ENCODE measurements around the gene LCN12. TPM values are rescaled to one million over a fixed set of nuclear protein-coding genes. Genes with fewer than 3 reads are reported as not detected.
A peak's percentile ranks its signal among the peaks of the same experiment; 100 is the strongest.

The LCN12 gene
- total RNA-seq, 1 experiment from 2014 or later: 2.1 TPM

DNA sequence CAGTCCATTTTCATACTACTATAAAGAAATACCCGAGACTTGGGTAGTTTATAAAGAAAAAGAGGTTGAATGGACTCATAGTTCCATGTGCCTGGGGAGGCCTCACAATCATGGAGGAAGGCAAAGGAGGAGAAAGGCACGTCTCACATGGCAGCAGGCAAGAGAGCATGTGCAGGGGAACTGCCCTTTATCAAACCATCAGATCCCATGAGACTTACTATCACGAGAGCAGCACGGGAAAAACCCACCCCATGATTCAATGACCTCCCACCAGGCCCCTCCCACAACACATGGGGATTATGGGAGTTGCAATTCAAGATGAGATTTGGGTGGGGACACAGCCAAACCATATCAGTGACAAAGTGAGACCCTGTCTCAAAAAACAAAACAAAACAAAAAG is 45.8 kb upstream of the LCN12 start:
- Mint-ChIP-seq H3K9me3 (no peaks in the 10 kb centered on the region), H3K4me3 (no peak overlapping the region), H3K36me3 (ENCODE audit: insufficient read depth in 1 of 3, low read depth in 3 of 3) (peaks cover 21 to 84% (median 69%) of the 10 kb centered on the region in 3 experiments), H3K4me1 (no peaks in the 10 kb centered on the region), H3K27ac (peak overlapping the region in 1 of 3 experiments; percentile 59; a peak in 2 of 7 replicates), H3K27me3 (ENCODE audit: low read depth) (no peaks in the 10 kb centered on the region)
- Histone ChIP-seq H3K56ac (ENCODE audit: insufficient read length, low read depth, low read length) (no peak overlapping the region), H4K91ac (ENCODE audit: insufficient read length, low read depth, low read length) (no peak overlapping the region), H3K4ac (ENCODE audit: low read depth, low read length) (no peak overlapping the region), H2BK5ac (ENCODE audit: insufficient read length, low read length) (no peak overlapping the region), H4K8ac (replicated peaks; ENCODE audit: insufficient read length, low read depth, low read length) (no peak overlapping the region), H3K9ac (ENCODE audit: extremely low read depth, insufficient read length, low read length) (no peak overlapping the region), H2AFZ (ENCODE audit: low read length) (no peak overlapping the region), H2BK15ac (ENCODE audit: low read depth, low read length) (no peak overlapping the region), H2AK5ac (ENCODE audit: insufficient read length, low read length) (no peak overlapping the region), H2BK120ac (ENCODE audit: low read depth, low read length, poor library complexity, severe bottlenecking) (no peak overlapping the region), H3K4me1 (ENCODE audit: insufficient read depth, low read length) (no peaks in the 10 kb centered on the region), H3K23me2 (ENCODE audit: insufficient read length, low read depth, low read length, poor library complexity, severe bottlenecking) (no peaks in the 10 kb centered on the region), H3K14ac (ENCODE audit: insufficient read depth, low read length) (no peak overlapping the region), H3K4me2 (ENCODE audit: insufficient read depth, insufficient read length, low read length) (no peak overlapping the region), H3K27me3 (ENCODE audit: insufficient read depth, low read length) (no peaks in the 10 kb centered on the region), H3K79me2 (ENCODE audit: insufficient read depth, low read length) (no peaks in the 10 kb centered on the region), H3K9me3 (ENCODE audit: control insufficient read depth, low read depth, low read length) (no peaks in the 10 kb centered on the region), H3K23ac (ENCODE audit: insufficient read length, low read depth, low read length) (no peak overlapping the region), H2BK20ac (ENCODE audit: low read depth, low read length, poor library complexity, severe bottlenecking) (no peak overlapping the region), H4K20me1 (ENCODE audit: control insufficient read depth, insufficient read depth, insufficient read length) (no peaks in the 10 kb centered on the region), H3T11ph (ENCODE audit: low read length) (no peak overlapping the region), H3K79me1 (ENCODE audit: insufficient read depth, low read depth, low read length, poor library complexity, severe bottlenecking) (no peaks in the 10 kb centered on the region), H2BK12ac (ENCODE audit: insufficient read length, low read depth, low read length) (no peak overlapping the region), H4K5ac (ENCODE audit: insufficient read length, low read depth, low read length) (no peak overlapping the region), H3K27ac (ENCODE audit: insufficient read length, low read depth, low read length) (no peak overlapping the region), H3K18ac (ENCODE audit: insufficient read length, low read depth, low read length) (no peak overlapping the region)
- DNase-seq: no peak
- no peak for TF ChIP-seq CTCF (conservative IDR thresholded peaks at IDR 0.05)
- WGBS (ENCODE audit: extremely low coverage, insufficient read length, low lambda C conversion rate): no CpG with 5 or more reads among the region's 4 CpGs
